ENCODE data around the gene CORIN. TPM values are rescaled to one million over a fixed set of nuclear protein-coding genes. Genes with fewer than 3 reads are reported as not detected.
A peak's percentile ranks its signal among the peaks of the same experiment; 100 is the strongest.

Gene CORIN
- total RNA-seq, 1 experiment from 2014 or later: 0.20 TPM

GRCh38 chr4:47669946-47670345 lies 167.9 kb downstream of the CORIN start:
- in situ Hi-C loops (cut with HindIII; ENCODE audit: low pct_unique_long_range_greater_than_20kb, low sequenced_read_pairs): no loop called here
- no peak for DNase-seq (ENCODE audit: low read depth)

DNA sequence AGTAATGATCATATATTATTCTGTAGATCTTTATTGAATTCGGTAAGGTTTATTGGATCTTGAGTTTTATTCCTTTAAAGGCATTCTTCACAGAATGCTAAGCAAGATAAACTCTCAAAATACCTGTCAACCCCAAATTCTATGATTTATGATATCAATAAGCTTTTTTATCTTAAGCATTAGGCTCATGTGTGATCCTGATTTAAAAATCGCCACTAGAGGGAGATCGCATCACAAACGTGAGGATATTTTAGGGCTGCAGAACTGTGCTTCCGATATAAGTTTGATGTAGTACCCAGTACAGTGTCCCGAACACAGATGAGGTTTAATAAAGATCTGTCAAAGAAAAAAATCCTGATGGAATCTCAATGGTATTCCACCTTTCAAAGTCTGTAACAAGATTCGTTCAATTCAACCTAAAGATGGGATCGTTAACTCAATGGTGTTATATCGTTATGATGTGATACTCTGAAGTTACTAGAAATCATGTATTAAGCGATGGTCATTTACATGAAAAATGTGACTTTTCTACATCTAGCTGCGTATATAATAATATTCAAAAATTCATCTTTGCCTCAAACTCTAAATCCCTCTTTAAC lies 169.0 kb downstream of the CORIN start:
- in situ Hi-C loops (cut with HindIII; ENCODE audit: low pct_unique_long_range_greater_than_20kb, low sequenced_read_pairs): no loop called here
- DNase-seq (ENCODE audit: low read depth): peak; percentile 25

- no peak for DNase-seq (ENCODE audit: low read depth)
- in situ Hi-C loops (cut with HindIII; ENCODE audit: low pct_unique_long_range_greater_than_20kb, low sequenced_read_pairs): no loop called here
Measured at GRCh38 chr4:47668256-47668655, 169.6 kb downstream of the CORIN start.

- in situ Hi-C loops (cut with HindIII; ENCODE audit: low pct_unique_long_range_greater_than_20kb, low sequenced_read_pairs): no loop called here
- DNase-seq (ENCODE audit: low read depth): no peak
Measured at GRCh38 chr4:47667552-47667951, 170.3 kb downstream of the CORIN start.

DNA sequence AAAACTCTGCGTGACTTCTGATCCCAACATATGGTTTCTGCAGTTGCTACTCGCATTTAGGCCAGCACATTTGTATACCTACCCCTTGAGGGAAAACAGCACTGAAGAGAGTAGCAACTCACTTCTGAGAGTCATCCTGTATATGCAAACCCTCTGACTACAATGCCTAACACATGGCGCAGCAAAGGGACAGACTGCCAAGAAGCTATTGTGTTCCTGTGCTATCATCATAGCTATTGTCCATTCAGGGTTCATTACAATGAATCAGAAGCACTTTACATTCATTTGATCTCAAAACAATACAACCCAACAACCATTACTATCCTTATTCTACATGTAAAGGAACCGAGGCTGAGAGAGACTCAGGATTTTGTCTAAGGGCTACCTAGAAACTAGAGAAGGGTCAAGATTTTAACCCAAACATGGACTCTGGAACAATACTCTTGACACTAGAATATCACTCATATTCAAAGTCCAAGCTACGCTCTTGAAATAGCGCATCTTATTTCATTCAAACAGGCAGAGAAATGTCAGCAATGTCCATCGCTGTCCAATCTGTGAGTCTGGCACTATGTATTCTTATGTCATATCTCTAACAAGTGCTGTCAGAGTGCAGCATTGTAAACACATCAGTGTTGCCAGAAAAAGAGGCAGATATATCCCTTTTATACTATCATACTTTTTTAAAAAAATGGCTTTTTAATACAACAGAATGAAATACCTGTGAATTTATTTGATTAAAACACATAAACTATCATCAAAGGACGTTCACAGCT lies 173.6 kb downstream of the CORIN start:
- DNase-seq (ENCODE audit: low read depth): no peak
- in situ Hi-C loops (cut with HindIII; ENCODE audit: low pct_unique_long_range_greater_than_20kb, low sequenced_read_pairs): no loop called here

DNA sequence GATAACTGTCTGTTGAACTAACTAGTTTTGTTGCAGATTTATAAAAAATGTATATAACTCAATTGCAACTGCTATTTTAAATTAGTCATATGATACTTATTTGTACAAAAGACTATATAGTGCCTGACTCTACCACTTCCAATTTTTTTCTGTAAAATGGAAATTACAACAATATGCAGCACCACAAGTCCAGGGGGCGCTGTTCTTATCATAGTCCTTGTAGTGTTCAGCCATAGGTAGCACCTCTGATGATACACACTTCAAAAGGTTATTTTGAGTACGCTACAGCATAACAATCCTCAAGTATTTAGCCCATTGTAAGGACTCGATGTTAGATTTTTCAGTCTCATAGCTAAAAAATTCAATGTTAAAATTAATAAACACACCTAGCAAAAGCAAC lies 174.9 kb downstream of the CORIN start:
- in situ Hi-C loops (cut with HindIII; ENCODE audit: low pct_unique_long_range_greater_than_20kb, low sequenced_read_pairs): no loop called here
- DNase-seq (ENCODE audit: low read depth): no peak

DNA sequence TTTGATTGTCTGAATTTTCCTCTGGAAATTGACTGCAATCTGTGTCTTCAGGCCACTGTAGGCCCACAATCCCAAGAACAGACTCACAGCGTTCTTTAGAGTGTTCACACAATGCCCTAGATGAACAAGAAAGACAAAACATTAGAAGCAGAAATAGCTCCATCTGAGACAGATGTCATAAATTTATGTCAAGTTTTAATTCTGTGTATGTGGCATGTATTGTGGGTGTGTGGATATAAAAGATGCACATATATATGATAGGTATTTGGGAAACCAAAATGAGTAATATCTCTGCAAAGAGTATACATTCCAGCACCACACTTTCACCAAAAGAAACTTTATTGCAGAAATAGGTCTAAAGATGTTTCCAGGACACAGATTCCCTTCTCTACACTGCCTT lies 176.1 kb downstream of the CORIN start:
- no peak for DNase-seq (ENCODE audit: low read depth)
- in situ Hi-C loops (cut with HindIII; ENCODE audit: low pct_unique_long_range_greater_than_20kb, low sequenced_read_pairs): no loop called here

GRCh38 chr4:47659342-47659741 lies 178.5 kb downstream of the CORIN start:
- in situ Hi-C loops (cut with HindIII; ENCODE audit: low pct_unique_long_range_greater_than_20kb, low sequenced_read_pairs): no loop called here

DNA sequence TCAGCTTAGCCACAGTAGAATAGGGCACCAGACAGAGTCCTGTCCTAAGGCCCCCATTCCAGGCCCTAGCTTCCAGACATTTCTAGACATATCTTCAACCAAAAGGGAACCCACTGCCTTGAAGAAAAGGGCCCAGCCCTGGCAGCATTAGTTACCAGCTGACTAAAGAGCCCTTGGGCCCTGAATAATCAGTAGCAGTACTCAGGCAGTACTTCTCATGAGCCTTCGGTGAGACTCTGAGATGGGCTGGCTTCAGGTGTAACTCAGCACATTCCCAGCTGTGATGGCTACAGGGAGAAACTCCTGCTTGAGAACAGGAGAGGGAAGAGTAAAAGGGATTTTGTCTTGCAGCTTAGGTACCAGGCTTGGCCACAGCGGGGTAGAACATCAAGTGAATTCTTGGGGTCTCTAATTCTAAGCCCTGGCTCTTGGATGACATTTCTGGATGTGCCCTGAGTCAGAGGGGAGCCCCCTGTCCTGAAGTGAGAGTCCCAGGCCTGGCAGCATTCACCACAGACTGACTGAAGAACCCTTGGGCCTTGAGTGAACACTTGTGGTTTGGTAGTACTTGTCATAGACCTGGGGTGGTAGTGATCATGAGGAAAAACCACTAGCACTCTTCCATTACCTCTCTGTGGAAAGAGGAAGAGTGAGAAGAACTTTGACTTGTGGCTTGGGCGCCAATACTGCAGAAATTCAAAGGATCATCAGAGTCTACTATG lies 182.7 kb downstream of the CORIN start:
- no peak for DNase-seq (ENCODE audit: low read depth)

More at GRCh38 chr4:47659342-47659741, 178.5 kb downstream of the CORIN start:
- DNase-seq (ENCODE audit: low read depth): no peak

DNA sequence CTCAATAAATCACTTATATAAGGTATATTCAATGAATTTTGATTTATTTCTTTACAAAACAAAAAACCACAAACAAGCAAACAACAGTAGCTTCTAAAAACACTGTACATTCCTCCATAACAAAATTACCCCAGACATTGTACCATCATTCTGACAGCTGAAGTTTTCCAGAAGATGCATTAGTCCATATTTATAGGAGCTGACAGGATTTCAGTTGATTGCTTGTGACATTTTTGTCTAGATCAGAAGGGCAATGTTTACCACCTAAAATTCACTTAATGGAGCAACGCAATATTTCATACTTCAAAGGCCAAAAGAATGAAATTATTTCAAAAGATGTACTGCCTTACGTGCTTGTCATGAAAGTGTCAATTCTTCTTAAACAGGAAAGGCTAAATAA lies 185.8 kb downstream of the CORIN start:
- in situ Hi-C loops (cut with HindIII; ENCODE audit: low pct_unique_long_range_greater_than_20kb, low sequenced_read_pairs): no loop called here
- no peak for DNase-seq (ENCODE audit: low read depth)

More for the DNA sequence above, 182.7 kb downstream of the CORIN start:
- in situ Hi-C loops (cut with HindIII; ENCODE audit: low pct_unique_long_range_greater_than_20kb, low sequenced_read_pairs): no loop called here

DNA sequence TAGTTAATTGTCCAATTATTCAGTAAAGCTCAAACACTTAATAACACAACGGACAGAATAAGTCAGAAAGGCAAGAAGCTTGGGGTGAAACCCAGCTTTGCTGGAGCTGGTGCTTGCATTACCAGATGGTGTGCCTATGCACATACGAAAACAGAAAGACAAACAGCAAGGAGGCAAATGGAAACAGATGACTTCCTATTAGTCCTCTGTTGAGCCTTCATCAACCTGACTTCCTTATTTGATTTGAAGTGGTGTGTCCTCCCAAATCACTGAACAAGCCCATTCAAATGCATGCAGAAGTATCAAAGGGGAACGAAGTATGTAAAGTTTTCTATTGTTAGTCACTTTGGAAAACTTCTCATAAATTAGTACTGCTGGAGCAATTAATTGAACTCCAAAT lies 186.6 kb downstream of the CORIN start:
- in situ Hi-C loops (cut with HindIII; ENCODE audit: low pct_unique_long_range_greater_than_20kb, low sequenced_read_pairs): no loop called here
- no peak for DNase-seq (ENCODE audit: low read depth)

DNA sequence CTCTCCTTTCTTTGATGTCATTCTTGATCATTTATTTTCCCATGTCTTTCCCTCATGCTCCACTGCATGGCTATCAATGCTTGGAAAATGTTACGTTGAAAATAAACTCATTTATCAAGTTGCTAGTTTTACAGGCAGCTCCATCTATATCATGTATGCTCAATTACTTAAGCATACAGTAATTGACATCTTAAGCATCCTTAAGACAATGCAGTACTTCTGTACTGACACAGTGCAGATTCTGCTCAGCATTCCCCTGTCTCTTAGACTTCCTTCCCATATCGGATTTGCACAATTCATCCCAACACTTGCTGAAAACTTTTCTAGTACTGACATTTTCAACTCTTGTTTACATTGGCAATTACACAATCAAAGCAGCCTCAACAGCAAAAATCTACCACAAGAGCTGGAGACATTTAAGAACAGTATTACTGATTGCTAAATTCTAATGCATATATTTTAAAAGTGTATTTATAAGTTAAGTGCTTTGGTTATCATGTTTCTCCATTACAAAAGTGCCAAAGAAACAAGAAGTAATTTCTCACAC lies 187.2 kb downstream of the CORIN start:
- no peak for DNase-seq (ENCODE audit: low read depth)
- in situ Hi-C loops (cut with HindIII; ENCODE audit: low pct_unique_long_range_greater_than_20kb, low sequenced_read_pairs): no loop called here

GRCh38 chr4:47647544-47647943 lies 190.3 kb downstream of the CORIN start:
- in situ Hi-C loops (cut with HindIII; ENCODE audit: low pct_unique_long_range_greater_than_20kb, low sequenced_read_pairs): no loop called here
- no peak for DNase-seq (ENCODE audit: low read depth)

- DNase-seq (ENCODE audit: low read depth): no peak
- in situ Hi-C loops (cut with HindIII; ENCODE audit: low pct_unique_long_range_greater_than_20kb, low sequenced_read_pairs): no loop called here
Measured at GRCh38 chr4:47647029-47647428, 190.8 kb downstream of the CORIN start.

- no peak for DNase-seq (ENCODE audit: low read depth)
- in situ Hi-C loops (cut with HindIII; ENCODE audit: low pct_unique_long_range_greater_than_20kb, low sequenced_read_pairs): no loop called here
Measured at GRCh38 chr4:47646372-47646771, 191.5 kb downstream of the CORIN start.

- DNase-seq (ENCODE audit: low read depth): no peak
- in situ Hi-C loops (cut with HindIII; ENCODE audit: low pct_unique_long_range_greater_than_20kb, low sequenced_read_pairs): no loop called here
Measured at GRCh38 chr4:47643845-47644244, 194.0 kb downstream of the CORIN start.

GRCh38 chr4:47642985-47643760 lies 194.7 kb downstream of the CORIN start:
- DNase-seq (ENCODE audit: low read depth): no peak
- in situ Hi-C loops (cut with HindIII; ENCODE audit: low pct_unique_long_range_greater_than_20kb, low sequenced_read_pairs): no loop called here

DNA sequence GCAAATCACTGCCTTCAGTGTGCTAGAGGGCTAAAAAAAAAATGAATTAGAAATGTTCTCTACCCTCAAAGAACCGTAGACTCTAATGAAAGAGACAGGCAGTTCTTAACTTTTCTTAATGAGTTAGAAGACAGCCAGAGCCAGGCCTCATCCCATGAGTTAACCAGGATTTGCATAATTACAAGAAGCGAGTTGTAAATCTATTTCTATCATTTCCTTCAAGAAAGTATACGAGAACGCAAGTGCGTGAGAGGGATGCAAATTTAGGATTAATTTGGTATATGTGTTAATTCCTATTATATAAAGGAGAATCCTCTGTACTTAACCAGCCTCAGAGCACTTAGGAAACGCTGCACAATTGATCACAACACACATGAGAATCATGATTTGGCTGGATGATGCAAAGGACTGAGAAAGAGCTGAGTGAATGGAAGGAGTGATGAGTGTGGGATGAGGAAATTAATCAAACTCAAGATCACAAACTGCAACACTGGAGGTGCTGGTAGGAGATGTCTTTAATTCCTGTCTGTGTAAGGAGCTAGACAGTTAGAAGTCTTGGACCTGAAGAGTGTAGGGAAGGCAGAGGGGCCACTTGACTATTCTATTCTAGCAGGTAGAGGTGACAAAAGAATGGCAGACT lies 195.6 kb downstream of the CORIN start:
- no peak for DNase-seq (ENCODE audit: low read depth)
- in situ Hi-C loops (cut with HindIII; ENCODE audit: low pct_unique_long_range_greater_than_20kb, low sequenced_read_pairs): no loop called here
